Mammary epithelial cell (primary cell): Measurements from ENCODE around the gene SRGN.

Experiments
- CTCF ChIP-seq, 2 donors: IDR thresholded peaks in 1 of 2; conservative IDR thresholded peaks in 1 of 2; 2 replicates each; pipeline ENCODE4 v1.5.1; 2011 to 2012; ENCODE audit warnings: inconsistent platforms in 2 of 2, low read length in 2 of 2, mild to moderate bottlenecking in 2 of 2, control low read depth in 1 of 2, low read depth in 1 of 2; ENCODE audit not compliant: insufficient read depth in 1 of 2; ENCODE audit errors: extremely low read depth in 1 of 2
- EZH2 ChIP-seq: IDR thresholded peaks from 2 replicates; pipeline ENCODE4 v1.6.1; 2012; ENCODE audit warnings: low read length, inconsistent platforms, borderline replicate concordance

DNA sequence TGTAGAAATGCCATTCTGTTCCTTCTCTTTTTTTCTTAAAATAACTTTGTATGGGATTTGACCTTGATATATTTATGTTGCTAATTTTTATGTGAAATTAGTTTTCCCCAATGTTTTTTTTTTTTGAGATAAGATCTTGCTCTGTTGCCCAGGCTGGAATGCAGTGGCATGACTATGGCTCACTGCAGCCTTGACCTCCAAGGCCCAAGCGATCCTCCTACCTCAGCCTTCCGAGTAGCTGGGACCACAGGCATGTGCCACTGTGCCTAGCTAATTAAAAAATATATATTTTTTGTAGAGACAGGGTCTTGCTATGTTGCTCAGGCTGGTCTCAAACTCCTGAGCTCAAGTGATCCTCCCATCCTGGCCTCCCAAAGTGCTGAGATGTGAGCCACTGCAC is 52.1 kb downstream of the SRGN start:
- TF ChIP-seq EZH2 (no peak), CTCF (conservative IDR thresholded peaks at IDR 0.05 in 1 of 2, IDR thresholded peaks at IDR 0.05 in 1 of 2; ENCODE audit: extremely low read depth in 1 of 2, insufficient read depth in 1 of 2, low read depth in 1 of 2, low read length in 2 of 2) (no peak)
